HepG2 (cell line): ENCODE results near the gene SLC30A4. TPM values are rescaled to one million over a fixed set of nuclear protein-coding genes. Genes with fewer than 3 reads are reported as not detected.
A peak's percentile ranks its signal among the peaks of the same experiment; 100 is the strongest.

ENCODE experiments used
- BHLHE40 ChIP-seq: IDR thresholded peaks from 2 replicates; pipeline ENCODE4 v1.6.1; 2011; ENCODE audit warnings: low read length, improper control_type of control experiment
- ETV6 ChIP-seq: sonication (generic); formaldehyde crosslinking; conservative IDR thresholded peaks from 2 replicates; pipeline ENCODE4 v1.4.0; 2020; ENCODE audit warnings: missing genetic modification reagents
- FOXC1 ChIP-seq: sonication (generic); formaldehyde crosslinking; IDR thresholded peaks from 2 replicates; pipeline ENCODE4 v1.8.0; 2022; ENCODE audit warnings: mild to moderate bottlenecking, missing genetic modification reagents, borderline replicate concordance
- GMEB1 ChIP-seq: sonication (generic); formaldehyde crosslinking; IDR thresholded peaks from 2 replicates; pipeline ENCODE4 v1.5.1; 2020; ENCODE audit warnings: missing genetic modification reagents, mild to moderate bottlenecking, borderline replicate concordance
- MED13 ChIP-seq: sonication (generic); formaldehyde crosslinking; IDR thresholded peaks from 2 replicates; pipeline ENCODE4 v1.5.0; 2020; ENCODE audit warnings: missing genetic modification reagents
- MEF2D ChIP-seq: sonication (generic); formaldehyde crosslinking; IDR thresholded peaks from 2 replicates; pipeline ENCODE4 v1.5.1; 2020; ENCODE audit warnings: mild to moderate bottlenecking, missing genetic modification reagents
- POLR2A ChIP-seq, 2 experiments: IDR thresholded peaks; 2 replicates each; pipeline ENCODE4 v1.6.1; 2011; ENCODE audit warnings: low read depth in 2 of 2, low read length in 2 of 2, mild to moderate bottlenecking in 1 of 2, moderate library complexity in 1 of 2; ENCODE audit not compliant: insufficient read depth in 1 of 2
- SALL2 ChIP-seq: sonication (generic); formaldehyde crosslinking; IDR thresholded peaks from 2 replicates; pipeline ENCODE4 v1.8.1; 2023; ENCODE audit warnings: mild to moderate bottlenecking, missing genetic modification reagents, inconsistent platforms
- SP1 ChIP-seq, 2 experiments: fragments of 450-650 bp in 1 of 2; sonication (generic) in 1 of 2; formaldehyde crosslinking in 1 of 2; IDR thresholded peaks; 2 replicates each; pipeline versions ENCODE4 v1.4.0 to v1.6.1; 2016 to 2020; ENCODE audit warnings: missing genetic modification reagents in 1 of 2
- TARDBP ChIP-seq: sonication (generic); formaldehyde crosslinking; IDR thresholded peaks from 2 replicates; pipeline ENCODE4 v1.8.0; 2022; ENCODE audit warnings: mild to moderate bottlenecking, missing genetic modification reagents
- TOPORS ChIP-seq: sonication (generic); formaldehyde crosslinking; IDR thresholded peaks from 2 replicates; pipeline ENCODE4 v1.8.0; 2023; ENCODE audit warnings: mild to moderate bottlenecking, missing genetic modification reagents
- ZBTB1 ChIP-seq: sonication (generic); formaldehyde crosslinking; IDR thresholded peaks from 2 replicates; pipeline ENCODE4 v1.4.0; 2020; ENCODE audit warnings: missing genetic modification reagents, borderline replicate concordance
- ZFP1 ChIP-seq: IDR thresholded peaks from 2 replicates; pipeline ENCODE4 v1.6.1; 2016
- ZFP62 ChIP-seq: sonication (generic); formaldehyde crosslinking; IDR thresholded peaks from 2 replicates; pipeline ENCODE4 v1.4.0; 2020; ENCODE audit warnings: missing genetic modification reagents
- ZNF256 ChIP-seq: sonication (generic); formaldehyde crosslinking; conservative IDR thresholded peaks from 2 replicates; pipeline ENCODE4 v1.4.0; 2020; ENCODE audit warnings: missing genetic modification reagents
- ZNF318 ChIP-seq: sonication (generic); formaldehyde crosslinking; IDR thresholded peaks from 2 replicates; pipeline ENCODE4 v1.4.0; 2020; ENCODE audit warnings: mild to moderate bottlenecking, missing genetic modification reagents
- ZNF615 ChIP-seq: sonication (generic); formaldehyde crosslinking; IDR thresholded peaks from 2 replicates; pipeline ENCODE4 v1.5.0; 2020; ENCODE audit warnings: mild to moderate bottlenecking, missing genetic modification reagents, borderline replicate concordance
- ZNF75D ChIP-seq: sonication (generic); formaldehyde crosslinking; IDR thresholded peaks from 2 replicates; pipeline ENCODE4 v1.8.1; 2023; ENCODE audit warnings: missing genetic modification reagents, mild to moderate bottlenecking, borderline replicate concordance
- ZNF792 ChIP-seq: IDR thresholded peaks from 2 replicates; pipeline ENCODE4 v1.6.1; 2016
- ZNF83 ChIP-seq: sonication (generic); formaldehyde crosslinking; IDR thresholded peaks from 2 replicates; pipeline ENCODE4 v1.4.0; 2020; ENCODE audit warnings: missing genetic modification reagents, mild to moderate bottlenecking, borderline replicate concordance
- ZNF850 ChIP-seq: sonication (generic); formaldehyde crosslinking; conservative IDR thresholded peaks from 2 replicates; pipeline ENCODE4 v1.9.0; 2021; ENCODE audit warnings: mild to moderate bottlenecking, missing genetic modification reagents
- polyA plus RNA-seq, 8 experiments: library from polyadenylated mRNA; depleted of rRNA in 3 of 8; stranded (reverse) in 7 of 8; unstranded in 1 of 8; fragments of >200 nt; fragmentation: Illumina TruSeq in 4 of 8; extraction: Trizol in 4 of 8; gene quantifications; 2 replicates each; pipeline versions ENCODE4 v1.2.1 to v1.2.3, GENCODE V29; 2011 to 2016; ENCODE audit warnings: low read depth in 4 of 8, missing spikeins in 1 of 8, mixed read lengths in 1 of 8; ENCODE audit not compliant: insufficient read depth in 1 of 8
- total RNA-seq, 5 experiments: library from RNA; depleted of rRNA; stranded (reverse); fragments of >200 nt; fragmentation: Illumina TruSeq; extraction: Trizol; gene quantifications; 2 replicates each; pipeline ENCODE4 v1.2.3, GENCODE V29; 2016; ENCODE audit warnings: low read depth in 1 of 5

SLC30A4 gene
- total and polyA plus RNA-seq, 2 of the 13 experiments (the other 11 are each of a cell fraction or from before 2014, with no cell fraction given), result 0.01 to 0.04 TPM

DNA sequence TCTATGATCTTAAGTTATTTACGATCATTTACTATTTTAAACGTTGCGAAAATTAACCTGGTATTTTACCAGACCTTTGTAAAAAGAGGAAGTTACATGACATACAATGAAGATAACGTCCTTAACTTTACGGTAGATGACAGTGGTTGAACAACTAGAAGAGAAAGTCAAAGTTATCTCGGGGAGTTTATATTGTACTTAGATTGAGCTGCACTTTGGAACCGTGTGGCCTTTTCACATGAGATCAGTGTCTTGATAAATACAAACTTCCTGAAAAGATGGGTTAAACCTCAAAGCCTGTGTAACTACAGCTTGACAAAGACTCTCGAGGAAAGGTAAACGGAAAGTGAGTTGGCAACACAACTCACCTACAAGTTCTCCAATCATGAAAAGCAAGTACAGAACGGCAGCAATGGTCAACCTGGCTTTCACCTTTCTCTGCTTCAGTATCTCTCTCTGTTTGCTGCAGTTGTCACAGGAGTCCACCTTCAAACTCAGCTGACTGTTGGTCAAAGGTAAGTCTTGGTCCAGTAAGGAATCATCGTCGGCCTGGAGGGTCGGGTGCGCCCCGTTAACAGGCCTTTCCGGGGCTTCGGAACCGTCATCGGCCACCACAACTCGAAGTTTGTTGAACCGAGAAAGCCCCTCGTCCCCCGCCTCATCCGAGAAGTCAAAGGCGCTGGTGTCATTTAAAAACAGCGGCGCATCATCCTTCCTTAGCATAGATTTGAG lies 793 bp downstream of the SLC30A4 start (continued):
- TF ChIP-seq ZNF318 (no peak), SALL2 (CRISPR knock-in tag) (no peak), MED13 (CRISPR knock-in tag) (no peak), ZFP62 (CRISPR knock-in tag) (no peak), ZNF850 (no peak), GMEB1 (CRISPR knock-in tag) (no peak), ZNF75D (no peak), TOPORS (CRISPR knock-in tag) (no peak), ETV6 (no peak), BHLHE40 (no peak; the same call in 1 of the 2 replicates), MEF2D (CRISPR knock-in tag) (0 out of 2 replicates have a peak, but pooled peaks have one; percentile 20), ZNF83 (CRISPR knock-in tag) (no peak), POLR2A (IDR thresholded peaks at IDR 0.05; ENCODE audit: insufficient read depth in 1 of 2, low read depth in 2 of 2, low read length in 2 of 2) (no peak), TARDBP (CRISPR knock-in tag) (0 out of 2 replicates have a peak, but pooled peaks have one; percentile 36), ZNF615 (CRISPR knock-in tag) (no peak), ZNF792 (CRISPR knock-in tag) (no peak), FOXC1 (CRISPR knock-in tag) (no peak), SP1 (IDR thresholded peaks at IDR 0.05) (no peak), SP1 (CRISPR knock-in tag; IDR thresholded peaks at IDR 0.05) (no peak), ZBTB1 (no peak), ZFP1 (CRISPR knock-in tag) (no peak), ZNF256 (CRISPR knock-in tag) (no peak)
